ENCODE data around the gene LGR6. TPM values are rescaled to one million over a fixed set of nuclear protein-coding genes. Genes with fewer than 3 reads are reported as not detected.

LGR6 gene
- total and polyA plus RNA-seq, 2 of the 4 experiments (the other 2 are of a cell fraction): not detected

DNA sequence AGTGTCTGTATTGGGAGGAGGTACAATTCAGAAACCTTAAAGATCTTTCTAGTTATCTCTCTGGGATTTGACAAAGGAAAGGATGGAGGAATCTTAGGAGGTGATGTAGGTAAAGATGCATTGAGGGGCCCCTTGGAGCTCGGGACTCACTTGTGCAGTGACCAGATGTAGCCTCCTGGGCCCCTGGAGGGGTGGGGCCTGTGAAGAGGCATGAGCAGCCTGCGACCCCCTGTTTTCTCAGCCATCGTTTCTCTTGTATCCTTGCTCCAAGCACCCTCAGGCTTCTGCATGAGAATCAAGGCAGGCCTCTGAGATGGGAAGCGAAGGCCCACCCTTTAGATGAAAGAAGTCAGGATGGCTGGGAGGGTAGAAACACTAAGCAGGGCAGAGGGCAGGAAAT is 39.6 kb downstream of the LGR6 start:
- no peak overlapping the region for H2AK9ac ChIP-seq (replicated peaks; ENCODE audit: low read depth, low read length, poor library complexity)
- H3K9me1 ChIP-seq (ENCODE audit: insufficient read depth, low read length): peaks cover 16% of the 10 kb centered on the region
- no peak overlapping the region for H2BK5ac ChIP-seq (ENCODE audit: low read depth, low read length, poor library complexity, severe bottlenecking)
- intact Hi-C loops (cut with micrococcal nuclease) (no loop called here), in situ Hi-C loops (cut with MboI; ENCODE audit: low sequenced_read_pairs) (no loop called here), dilution Hi-C loops (cut with HindIII; ENCODE audit: low sequenced_read_pairs, unreplicated experiment) (no loop called here)
- no CpG with 5 or more reads among the region's 4 CpGs for WGBS, 2 experiments (ENCODE audit: extremely low coverage in 2 of 2, insufficient read length in 1 of 2)
- ChIA-PET CTCF (no interaction called here), POLR2A (ENCODE audit: unreplicated experiment) (no interaction called here)
- ATAC-seq (ENCODE audit: low read depth): no peak
- H2AK5ac ChIP-seq (ENCODE audit: low read depth, low read length): no peak overlapping the region
- H3K9ac ChIP-seq (ENCODE audit: low read depth, low read length): no peak overlapping the region
- no peak overlapping the region for H3K23ac ChIP-seq (ENCODE audit: low read depth, low read length)
- no peak overlapping the region for H3K18ac ChIP-seq (ENCODE audit: low read depth, low read length)
- no peak for DNase-seq
- H4K20me1 ChIP-seq (ENCODE audit: insufficient read depth, low read length): no peaks in the 10 kb centered on the region
- no TSS peak for BruUV-seq (replicated peaks)
- H4K5ac ChIP-seq (ENCODE audit: low read depth, low read length): no peak overlapping the region
- H3K4me2 ChIP-seq (ENCODE audit: low read depth, low read length): no peak overlapping the region
- no peaks in the 10 kb centered on the region for H3K9me3 ChIP-seq (ENCODE audit: control insufficient read depth, insufficient read depth, low read length)
- no peak overlapping the region for H3K56ac ChIP-seq (ENCODE audit: extremely low read depth, insufficient read depth, low read length)
- peaks cover 16% of the 10 kb centered on the region for H3K4me1 ChIP-seq (ENCODE audit: control insufficient read depth, insufficient read depth, low read length)
- H3K79me1 ChIP-seq (ENCODE audit: low read depth in 1 of 2, low read length in 2 of 2): no peaks in the 10 kb centered on the region
- peaks cover 20% of the 10 kb centered on the region for H3K27me3 ChIP-seq (ENCODE audit: control insufficient read depth, insufficient read depth, low read length)
- no peak overlapping the region for H4K8ac ChIP-seq (ENCODE audit: low read depth in 2 of 2, low read length in 2 of 2)
- H3K36me3 ChIP-seq (ENCODE audit: control insufficient read depth, insufficient read depth, low read length): no peaks in the 10 kb centered on the region
- no peak overlapping the region for H2BK20ac ChIP-seq (ENCODE audit: low read depth, low read length)
- H3K4ac ChIP-seq (ENCODE audit: low read depth, low read length): no peak overlapping the region
- TF ChIP-seq, protein P1, sequence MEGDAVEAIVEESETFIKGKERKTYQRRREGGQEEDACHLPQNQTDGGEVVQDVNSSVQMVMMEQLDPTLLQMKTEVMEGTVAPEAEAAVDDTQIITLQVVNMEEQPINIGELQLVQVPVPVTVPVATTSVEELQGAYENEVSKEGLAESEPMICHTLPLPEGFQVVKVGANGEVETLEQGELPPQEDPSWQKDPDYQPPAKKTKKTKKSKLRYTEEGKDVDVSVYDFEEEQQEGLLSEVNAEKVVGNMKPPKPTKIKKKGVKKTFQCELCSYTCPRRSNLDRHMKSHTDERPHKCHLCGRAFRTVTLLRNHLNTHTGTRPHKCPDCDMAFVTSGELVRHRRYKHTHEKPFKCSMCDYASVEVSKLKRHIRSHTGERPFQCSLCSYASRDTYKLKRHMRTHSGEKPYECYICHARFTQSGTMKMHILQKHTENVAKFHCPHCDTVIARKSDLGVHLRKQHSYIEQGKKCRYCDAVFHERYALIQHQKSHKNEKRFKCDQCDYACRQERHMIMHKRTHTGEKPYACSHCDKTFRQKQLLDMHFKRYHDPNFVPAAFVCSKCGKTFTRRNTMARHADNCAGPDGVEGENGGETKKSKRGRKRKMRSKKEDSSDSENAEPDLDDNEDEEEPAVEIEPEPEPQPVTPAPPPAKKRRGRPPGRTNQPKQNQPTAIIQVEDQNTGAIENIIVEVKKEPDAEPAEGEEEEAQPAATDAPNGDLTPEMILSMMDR (conservative IDR thresholded peaks at IDR 0.05; ENCODE audit: low read depth, low read length): no peak
- no peak for TF ChIP-seq FOS (IDR thresholded peaks at IDR 0.05; ENCODE audit: low read depth, low read length)
- TF ChIP-seq MXI1 (IDR thresholded peaks at IDR 0.05; ENCODE audit: borderline replicate concordance, low read depth, low read length): no peak
- TF ChIP-seq MAFK (IDR thresholded peaks at IDR 0.05; ENCODE audit: low read depth, low read length): no peak
- no peak for TF ChIP-seq NFE2L2 (IDR thresholded peaks at IDR 0.05; ENCODE audit: low read depth, low read length)
- TF ChIP-seq CEBPB (IDR thresholded peaks at IDR 0.05; ENCODE audit: low read depth, low read length): no peak
- no peak for TF ChIP-seq BHLHE40 (IDR thresholded peaks at IDR 0.05; ENCODE audit: low read depth, low read length)
- H2BK120ac ChIP-seq (ENCODE audit: low read depth, low read length): no peak overlapping the region
- H2AFZ ChIP-seq (replicated peaks; ENCODE audit: low read length, poor library complexity): no peak overlapping the region
- H3K27ac ChIP-seq (ENCODE audit: insufficient read depth, low read length): no peak overlapping the region
- no peak overlapping the region for H2BK15ac ChIP-seq (ENCODE audit: low read depth, low read length)
- no peak overlapping the region for H4K91ac ChIP-seq (ENCODE audit: insufficient read depth, low read depth, low read length)
- no peak overlapping the region for H3K14ac ChIP-seq (replicated peaks; ENCODE audit: low read depth, low read length)
- H3K4me3 ChIP-seq (ENCODE audit: insufficient read depth, low read depth, low read length): no peak overlapping the region
